ENCODE measurements around the gene C4orf50. TPM values are rescaled to one million over a fixed set of nuclear protein-coding genes. Genes with fewer than 3 reads are reported as not detected.

Gene C4orf50
- total RNA-seq, 2 donors from 2014 or later, result 0.03 TPM

- no peak for ATAC-seq
- DNase-seq, result no peak
- intact Hi-C loops (cut with DNase I), result no loop called here
Observed at GRCh38 chr4:6044805-6045204, 26.6 kb upstream of the C4orf50 start.

GRCh38 chr4:6044276-6044675 lies 26.0 kb upstream of the C4orf50 start:
- no peak for ATAC-seq
- intact Hi-C loops (cut with DNase I), result no loop called here
- DNase-seq, result no peak

GRCh38 chr4:6043843-6044242 lies 25.6 kb upstream of the C4orf50 start:
- intact Hi-C loops (cut with DNase I), result no loop called here
- no peak for ATAC-seq
- DNase-seq, result no peak

- ATAC-seq, result no peak
- no peak for DNase-seq
- intact Hi-C loops (cut with DNase I), result no loop called here
Observed at GRCh38 chr4:6043188-6043587, 25.0 kb upstream of the C4orf50 start.

- DNase-seq (no peak), ATAC-seq (no peak)
- intact Hi-C loops (cut with DNase I), result no loop called here
Observed at GRCh38 chr4:6042293-6043063, 24.2 kb upstream of the C4orf50 start.

GRCh38 chr4:6041800-6042199 lies 23.6 kb upstream of the C4orf50 start:
- intact Hi-C loops (cut with DNase I), result no loop called here
- no peak for DNase-seq
- ATAC-seq, result no peak

- ATAC-seq (no peak), DNase-seq (no peak)
- intact Hi-C loops (cut with DNase I), result no loop called here
Observed at GRCh38 chr4:6038711-6039110, 20.5 kb upstream of the C4orf50 start.

GRCh38 chr4:6035786-6036185 lies 17.6 kb upstream of the C4orf50 start:
- DNase-seq, result no peak
- intact Hi-C loops (cut with DNase I), result no loop called here
- ATAC-seq, result no peak

GRCh38 chr4:6033381-6033780 lies 15.2 kb upstream of the C4orf50 start:
- intact Hi-C loops (cut with DNase I), result no loop called here
- no peak for DNase-seq
- ATAC-seq, result no peak

- no peak for ATAC-seq
- DNase-seq, result no peak
- intact Hi-C loops (cut with DNase I), result no loop called here
Observed at GRCh38 chr4:6032249-6033244, 14.3 kb upstream of the C4orf50 start.

- ATAC-seq, result no peak
- intact Hi-C loops (cut with DNase I), result no loop called here
- no peak for DNase-seq
Observed at GRCh38 chr4:6031846-6032245, 13.6 kb upstream of the C4orf50 start.

- DNase-seq (no peak), ATAC-seq (no peak)
- intact Hi-C loops (cut with DNase I), result no loop called here
Observed at GRCh38 chr4:6030679-6031078, 12.4 kb upstream of the C4orf50 start.

- intact Hi-C loops (cut with DNase I), result no loop called here
- ATAC-seq, result no peak
Observed at GRCh38 chr4:6029254-6029653, 11.0 kb upstream of the C4orf50 start.

GRCh38 chr4:6028168-6028567 lies 9.9 kb upstream of the C4orf50 start:
- no peak for DNase-seq
- no peak for ATAC-seq
- intact Hi-C loops (cut with DNase I), result no loop called here

More at GRCh38 chr4:6029254-6029653, 11.0 kb upstream of the C4orf50 start:
- DNase-seq, result no peak

- no peak for DNase-seq
- intact Hi-C loops (cut with DNase I), result no loop called here
- ATAC-seq, result no peak
Observed at GRCh38 chr4:6027392-6027791, 9.2 kb upstream of the C4orf50 start.

- intact Hi-C loops (cut with DNase I), result no loop called here
Observed at GRCh38 chr4:6024313-6024960, 6.2 kb upstream of the C4orf50 start.

GRCh38 chr4:6023731-6024130 lies 5.5 kb upstream of the C4orf50 start:
- intact Hi-C loops (cut with DNase I), result no loop called here
- no peak for DNase-seq
- no peak for ATAC-seq

More at GRCh38 chr4:6024313-6024960, 6.2 kb upstream of the C4orf50 start:
- DNase-seq (no peak), ATAC-seq (no peak)

GRCh38 chr4:6022607-6023288 lies 4.5 kb upstream of the C4orf50 start:
- ATAC-seq (no peak), DNase-seq (no peak)
- intact Hi-C loops (cut with DNase I), result no loop called here
